HG03342 (cell line): Measurements from ENCODE around the gene TCERG1.
A peak's percentile ranks its signal among the peaks of the same experiment; 100 is the strongest.
"Not testable (repeated sequence)": the region's sequence is repeated elsewhere in the genome, so short reads cannot be mapped to it uniquely, and the experiment has no call there.

Experiments used
- ATAC-seq: cut with Tn5 transposase; IDR thresholded peaks from one replicate; pipeline ENCODE4 v1.9.1; 2021; ENCODE audit warnings: mild to moderate bottlenecking, moderate library complexity; ENCODE audit not compliant: unreplicated experiment

The TCERG1 gene

DNA sequence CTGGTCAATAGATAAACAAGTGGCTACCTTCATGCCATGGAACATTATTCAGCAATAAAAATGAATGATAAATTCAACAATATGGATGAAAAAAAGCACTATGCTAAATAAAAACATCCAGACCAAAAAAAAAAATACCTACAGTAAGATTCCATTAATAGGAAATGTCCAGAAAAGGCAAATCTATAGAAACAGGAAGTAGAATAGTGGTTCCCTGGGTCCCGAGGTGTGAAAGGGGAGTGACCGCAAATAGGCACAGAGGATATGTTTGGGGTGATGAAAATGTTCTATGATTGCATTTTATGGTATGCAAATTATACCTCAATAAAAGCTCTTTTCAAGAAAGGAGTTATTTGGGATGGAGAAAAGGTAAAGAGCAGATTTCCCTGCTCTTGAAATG is 72.4 kb downstream of the TCERG1 start:
- ATAC-seq: no peak

DNA sequence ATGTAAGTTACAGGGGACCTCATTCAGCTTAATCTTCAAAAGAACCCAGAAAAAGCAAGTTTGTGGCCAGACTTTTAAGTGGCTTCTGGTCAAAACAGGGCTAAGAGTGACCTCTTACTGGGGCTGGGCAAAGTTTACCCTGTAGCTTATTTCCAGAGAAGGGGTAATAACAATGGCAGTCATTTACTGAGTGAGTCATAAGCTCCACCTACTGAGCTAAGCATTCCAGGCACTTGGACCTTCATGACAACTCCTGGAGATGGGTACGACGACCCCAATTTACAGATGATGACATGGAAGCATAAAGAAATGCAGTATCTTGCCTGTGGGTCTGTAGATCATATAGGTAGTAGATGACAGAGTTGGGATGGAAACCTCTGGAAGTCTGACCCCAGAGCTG is 73.6 kb downstream of the TCERG1 start:
- ATAC-seq: no peak

DNA sequence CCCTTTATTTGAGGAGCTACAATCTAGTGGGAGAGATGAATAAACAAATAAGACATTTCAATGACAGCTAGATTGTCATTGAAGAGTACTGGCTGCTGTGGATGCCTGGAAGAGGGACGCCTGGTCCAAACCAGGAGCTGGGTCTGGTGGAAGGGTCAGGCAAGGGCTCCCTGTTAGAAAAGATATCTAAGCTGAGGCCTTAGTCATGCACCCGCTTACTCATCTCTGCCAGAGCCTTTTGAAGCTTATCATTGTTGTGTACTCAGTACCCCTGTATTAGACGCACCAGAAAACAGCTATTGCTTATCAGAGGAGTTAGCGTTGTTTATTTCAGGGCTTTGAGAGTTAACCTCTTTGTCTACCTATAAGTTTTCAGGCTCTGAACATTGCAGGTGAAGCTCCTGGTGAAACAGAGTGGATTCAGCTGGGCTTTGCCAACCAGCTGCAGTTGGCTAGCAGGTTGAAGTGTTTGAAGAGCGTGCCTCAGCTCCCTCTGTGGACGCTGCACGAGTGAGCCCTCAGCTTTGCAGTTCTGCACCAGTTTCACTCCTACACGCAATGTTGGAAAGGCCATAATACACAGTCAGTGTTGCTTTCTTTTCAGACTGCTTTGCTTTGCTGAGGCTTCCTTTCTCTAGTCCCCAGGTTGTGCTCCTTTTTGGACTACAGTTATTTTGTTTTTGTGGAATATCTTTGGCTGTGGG is 74.4 kb downstream of the TCERG1 start:
- ATAC-seq: no peak

DNA sequence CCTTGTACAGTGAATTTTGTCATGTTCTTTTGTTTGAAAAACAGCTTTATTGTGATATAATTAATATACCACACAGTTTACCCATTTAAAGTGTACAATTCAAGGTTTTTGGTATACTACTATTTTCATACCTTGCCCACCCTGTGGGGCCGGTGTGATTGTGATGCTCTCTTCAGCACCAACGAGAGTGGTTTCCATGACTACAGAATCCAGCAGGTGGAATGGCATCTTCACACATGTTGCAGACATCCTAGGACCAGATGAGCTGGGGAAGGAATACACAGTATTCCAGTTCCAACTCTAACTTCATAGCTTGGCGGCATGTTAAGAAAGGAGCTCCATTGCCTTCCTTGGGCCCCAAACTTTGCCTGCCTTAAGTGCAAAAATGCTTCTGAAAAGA is 76.6 kb downstream of the TCERG1 start:
- no peak for ATAC-seq

DNA sequence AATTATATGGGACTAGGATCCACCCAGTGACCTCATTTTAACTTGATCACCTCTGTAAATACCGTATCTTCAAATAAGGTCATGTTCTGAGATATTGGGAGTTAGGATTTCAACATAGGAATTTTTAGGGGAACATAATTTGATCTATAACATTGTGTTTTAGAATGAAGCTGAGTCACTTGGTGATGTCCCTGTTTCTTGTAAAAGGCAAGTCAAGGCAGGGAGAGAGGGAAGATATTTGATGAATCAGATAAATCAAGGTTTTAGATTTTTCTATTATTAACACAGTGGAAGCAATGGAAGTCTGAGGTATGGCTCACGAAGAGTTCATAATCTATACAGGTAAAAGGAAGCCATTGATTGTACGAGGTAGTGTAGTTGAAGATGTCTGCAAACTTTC is 80.7 kb downstream of the TCERG1 start:
- no peak for ATAC-seq

DNA sequence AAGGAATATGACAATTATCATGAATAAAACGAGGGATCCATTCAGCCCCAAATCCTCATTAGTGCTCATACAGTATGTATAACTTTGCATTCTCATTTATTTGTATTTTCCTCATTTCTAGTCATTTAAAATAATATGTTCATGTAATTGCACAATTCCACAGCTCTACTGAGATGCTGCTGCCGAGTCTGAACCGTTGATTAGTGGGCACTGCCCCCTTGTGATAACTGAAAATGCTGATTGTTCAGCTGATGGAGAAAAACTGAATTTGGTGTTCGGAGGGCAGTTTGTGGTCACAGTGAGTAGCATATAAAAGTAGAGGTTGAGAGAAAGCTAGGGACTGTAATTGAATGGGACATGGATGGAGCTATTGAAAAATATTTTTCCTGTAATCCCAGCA is 81.1 kb downstream of the TCERG1 start:
- no peak for ATAC-seq

DNA sequence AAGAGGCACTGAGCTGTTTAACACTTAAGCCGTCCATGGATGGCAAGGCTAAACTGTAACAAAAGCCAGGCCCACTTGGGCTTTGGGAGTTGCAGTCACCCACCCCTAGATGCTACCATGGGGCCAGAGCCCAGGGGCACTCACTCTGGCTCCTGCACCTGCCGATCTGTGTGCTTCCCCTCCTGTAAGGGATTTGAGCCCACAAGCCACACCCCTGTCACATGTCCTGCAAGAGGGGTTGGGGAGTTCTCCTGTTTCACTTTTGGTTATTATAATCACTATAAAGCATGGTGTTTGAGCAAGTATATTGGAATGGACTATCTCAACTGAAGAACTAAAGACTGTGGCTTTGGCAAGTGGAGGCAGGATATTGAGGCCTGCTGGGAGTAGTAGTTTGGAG is 82.9 kb downstream of the TCERG1 start:
- ATAC-seq: peak; percentile 62

DNA sequence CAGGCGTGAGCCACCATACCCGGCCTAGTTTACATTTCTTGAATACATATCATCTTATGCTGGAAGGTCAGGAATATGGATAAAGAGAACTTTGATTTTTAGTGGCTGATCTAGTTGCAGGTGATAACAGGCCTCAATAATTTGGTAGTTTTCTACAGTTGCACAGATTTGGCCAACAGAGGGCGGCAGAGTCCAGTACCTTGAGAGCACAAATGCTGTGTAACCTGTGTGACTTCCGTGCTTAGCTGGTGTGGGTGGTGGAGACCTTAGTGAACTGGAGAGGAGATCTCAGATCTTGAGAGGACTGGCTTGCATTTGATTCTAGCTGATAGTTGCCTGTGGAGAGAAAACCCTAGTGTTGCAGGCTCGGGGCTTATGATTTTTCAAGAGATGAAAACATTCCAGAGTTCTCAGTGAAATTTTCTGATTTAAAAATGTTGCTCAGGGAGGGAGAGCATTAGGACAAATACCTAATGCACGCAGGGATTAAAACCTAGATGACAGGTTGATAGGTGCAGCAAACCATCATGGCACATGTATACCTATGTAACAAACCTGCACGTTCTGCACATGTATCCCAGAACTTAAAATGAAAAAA is 86.2 kb downstream of the TCERG1 start:
- ATAC-seq: peak; percentile 91

DNA sequence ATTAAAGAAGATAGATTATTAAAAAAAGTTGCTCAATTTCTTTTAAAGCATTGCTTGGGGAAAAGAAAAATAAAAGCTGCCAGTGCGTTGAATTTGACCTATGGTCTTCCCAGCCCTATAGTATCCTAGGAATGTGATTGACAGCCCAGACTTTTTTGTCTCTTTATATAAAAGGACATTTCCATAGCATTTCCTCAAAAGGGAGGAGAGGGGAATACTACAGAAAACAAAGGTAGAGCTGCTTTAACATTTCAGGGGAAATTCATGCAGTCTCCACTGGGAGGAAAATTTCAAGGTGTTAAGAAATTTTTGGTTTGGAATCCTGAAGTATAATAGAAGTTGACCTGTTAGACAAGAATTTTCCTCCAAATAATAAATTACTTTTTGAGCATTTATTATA is 86.7 kb downstream of the TCERG1 start:
- no peak for ATAC-seq

DNA sequence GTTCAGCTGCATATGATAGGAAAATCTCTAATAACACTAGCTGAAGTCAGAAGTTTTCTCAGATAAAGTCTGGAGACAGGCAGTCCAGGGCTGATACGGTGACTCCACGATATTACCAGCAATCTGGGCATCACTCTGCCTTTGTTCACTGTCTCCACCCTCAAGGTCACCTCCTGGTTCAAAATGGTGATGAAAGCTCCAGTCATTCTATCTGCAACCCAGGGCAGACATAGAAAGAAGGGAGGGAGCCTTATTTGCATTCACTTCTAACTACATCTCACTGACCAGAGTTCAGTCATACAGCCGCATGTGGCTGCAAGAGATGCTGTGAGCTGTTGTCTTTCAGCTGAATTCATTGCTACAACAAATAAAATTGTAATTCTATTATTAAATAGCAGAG is 91.3 kb downstream of the TCERG1 start:
- no peak for ATAC-seq

DNA sequence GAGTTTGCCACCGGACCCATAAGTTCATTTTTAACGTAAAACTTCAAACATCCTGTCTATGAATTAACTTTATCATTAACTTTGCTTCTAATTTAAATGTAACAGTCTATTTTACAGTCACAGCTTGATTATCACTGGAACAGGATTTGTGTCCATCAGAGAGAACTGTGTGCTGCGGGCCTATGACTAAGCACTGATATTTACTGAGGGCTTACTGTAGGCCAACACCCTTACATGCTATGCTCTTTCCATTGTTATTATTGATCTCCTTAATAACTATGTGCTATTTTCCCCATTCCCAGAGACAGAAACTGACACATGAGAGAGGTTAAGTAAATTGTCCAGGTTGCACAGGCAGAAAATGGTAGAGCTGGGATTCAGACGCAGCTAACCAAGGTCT is 92.8 kb downstream of the TCERG1 start:
- no peak for ATAC-seq

DNA sequence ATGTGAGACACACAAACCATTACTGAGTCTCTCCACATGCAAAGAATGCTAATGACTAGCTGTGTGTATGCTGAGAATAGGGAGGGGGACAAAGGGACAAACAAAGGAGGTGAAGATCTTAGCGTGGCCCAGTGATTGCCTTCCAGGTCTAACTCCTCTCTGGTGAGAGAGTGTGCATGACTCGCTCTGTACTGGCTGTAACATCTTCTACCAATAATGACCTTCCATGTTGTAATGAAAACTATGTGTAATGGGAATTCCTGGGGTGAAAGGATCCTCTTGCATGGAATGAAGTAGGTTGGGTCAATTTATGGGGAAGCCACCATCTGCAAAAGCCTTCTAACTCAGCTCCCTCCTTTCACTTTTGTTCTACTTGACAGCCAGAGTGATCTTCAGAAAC is 93.3 kb downstream of the TCERG1 start:
- no peak for ATAC-seq

DNA sequence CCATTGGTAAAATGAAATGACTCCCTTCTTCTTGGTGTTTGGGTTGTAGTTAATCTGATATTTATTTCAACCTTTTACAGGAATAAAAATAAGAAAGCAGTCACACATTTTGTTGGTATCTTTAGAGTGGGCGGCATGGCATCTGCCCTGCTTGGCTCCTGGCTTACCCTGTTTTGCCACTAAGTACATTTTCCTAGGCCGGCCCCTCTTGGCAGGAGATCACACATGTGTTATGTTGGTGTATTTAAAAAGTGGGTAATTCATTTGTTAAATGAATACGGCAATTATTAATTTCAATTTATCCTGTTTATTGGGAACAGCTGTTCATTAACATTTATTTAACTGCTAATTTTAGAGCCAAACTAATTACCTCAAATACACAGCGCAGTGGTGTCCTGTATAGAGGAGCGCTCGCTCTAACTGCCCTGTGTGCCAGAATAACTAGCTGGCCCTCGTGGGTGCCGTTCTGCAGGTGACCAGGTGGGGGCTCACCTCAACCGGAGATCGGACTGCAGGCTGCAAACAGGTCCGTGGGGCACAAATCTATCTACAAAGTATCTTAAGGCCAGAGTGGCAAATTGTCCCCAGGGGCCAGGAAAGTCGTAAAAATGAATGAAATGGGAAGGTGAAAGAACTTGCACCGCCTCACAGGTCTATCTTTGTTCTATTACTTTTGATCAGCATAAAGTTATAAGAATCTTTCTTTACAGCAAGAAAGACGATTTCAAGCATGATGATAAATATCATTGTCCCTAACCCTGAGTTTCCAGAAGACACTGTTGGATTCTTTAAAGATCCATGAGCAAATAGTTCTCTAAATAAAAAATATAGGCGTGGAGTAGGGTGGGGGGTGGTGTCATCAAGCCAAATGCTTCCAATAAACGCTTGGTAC is 95.1 kb downstream of the TCERG1 start:
- peak; percentile 100 for ATAC-seq

DNA sequence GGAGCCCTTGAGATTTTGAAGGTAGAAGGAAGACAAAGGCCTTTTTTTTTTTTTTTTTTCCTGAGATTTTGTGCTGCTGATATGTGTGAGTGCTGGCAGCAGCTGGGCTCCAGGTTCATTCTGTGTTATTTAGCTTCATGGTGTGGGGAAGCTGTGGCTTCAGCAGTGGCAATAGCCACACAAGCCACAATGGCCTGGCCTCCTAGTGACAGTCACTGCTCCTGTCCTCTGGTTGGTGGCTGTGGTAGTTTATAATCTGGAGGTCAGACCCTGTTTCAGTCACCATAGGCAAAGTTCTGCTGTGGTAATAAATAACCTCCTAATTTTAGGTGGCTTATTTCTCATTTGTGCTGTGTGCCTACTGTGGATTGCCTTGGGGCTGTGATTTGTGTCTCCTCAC is 97.1 kb downstream of the TCERG1 start:
- no peak for ATAC-seq

DNA sequence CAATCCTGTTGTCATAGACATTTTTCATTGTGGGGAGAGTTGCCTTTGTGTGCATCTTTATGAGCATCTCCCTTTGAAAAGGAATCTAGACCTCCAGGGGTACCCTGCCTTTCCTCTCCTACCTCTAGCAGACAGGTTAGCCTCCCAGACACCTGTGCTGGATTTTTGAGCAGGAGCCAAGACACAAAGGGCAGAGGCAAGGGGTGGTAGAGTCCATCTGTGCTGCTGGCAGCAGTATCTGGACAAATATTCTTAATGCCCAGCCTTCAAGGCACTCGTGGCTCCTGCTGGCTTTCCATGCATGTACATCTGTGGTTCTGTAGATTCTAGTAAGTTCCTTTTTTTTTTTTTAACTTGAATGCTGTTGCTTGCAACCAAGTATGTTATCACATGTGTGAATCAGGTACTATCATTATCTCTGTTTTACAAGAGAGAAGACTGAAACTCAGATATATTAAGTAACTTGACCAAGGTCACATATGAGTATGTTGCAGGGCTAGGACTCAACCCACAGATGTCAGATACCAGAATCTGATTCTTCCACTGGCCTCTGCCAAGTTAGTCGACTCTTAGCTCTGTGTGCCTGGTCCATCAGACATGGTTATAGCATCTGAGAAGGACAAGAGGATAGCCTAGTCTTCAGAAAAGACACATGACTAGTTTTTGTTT is 101.8 kb downstream of the TCERG1 start:
- ATAC-seq: no peak

DNA sequence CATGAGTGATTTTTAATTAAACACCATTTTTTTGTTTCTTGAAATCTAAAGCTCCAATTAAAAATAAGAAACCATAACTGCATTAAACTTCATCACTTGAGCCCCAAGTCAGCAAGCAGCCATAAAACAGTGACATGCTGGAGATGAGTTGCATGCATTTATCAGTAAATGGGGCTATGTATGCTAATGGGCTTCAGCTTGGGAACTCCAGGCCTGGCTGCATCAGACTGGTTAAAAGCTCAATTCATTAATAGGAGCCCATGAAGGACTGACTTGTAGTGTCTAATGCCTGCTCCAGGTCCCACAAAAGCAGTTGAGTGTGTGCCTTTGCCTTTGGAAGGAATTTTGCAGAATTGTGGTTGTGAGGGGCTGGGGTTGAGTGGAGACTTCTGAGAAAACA is 102.5 kb downstream of the TCERG1 start:
- ATAC-seq: no peak

DNA sequence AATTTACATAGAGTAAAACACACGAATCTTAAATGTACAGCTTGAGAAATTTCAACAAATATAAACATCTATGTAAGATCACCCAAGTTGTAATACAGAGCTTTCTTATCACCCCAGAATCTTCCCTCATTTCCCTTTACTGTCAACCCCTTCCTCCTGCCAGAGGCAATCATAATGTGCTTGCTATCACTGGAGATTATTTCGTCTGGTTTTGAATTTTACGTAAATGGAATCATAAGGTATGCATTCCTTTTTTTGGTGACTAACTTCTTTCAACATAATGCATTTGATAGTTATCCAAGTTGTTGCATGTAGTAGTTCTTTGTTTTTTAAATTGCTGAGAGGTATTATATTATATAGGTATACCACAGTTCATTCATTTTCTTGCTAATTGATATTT is 106.3 kb downstream of the TCERG1 start:
- ATAC-seq: no peak

DNA sequence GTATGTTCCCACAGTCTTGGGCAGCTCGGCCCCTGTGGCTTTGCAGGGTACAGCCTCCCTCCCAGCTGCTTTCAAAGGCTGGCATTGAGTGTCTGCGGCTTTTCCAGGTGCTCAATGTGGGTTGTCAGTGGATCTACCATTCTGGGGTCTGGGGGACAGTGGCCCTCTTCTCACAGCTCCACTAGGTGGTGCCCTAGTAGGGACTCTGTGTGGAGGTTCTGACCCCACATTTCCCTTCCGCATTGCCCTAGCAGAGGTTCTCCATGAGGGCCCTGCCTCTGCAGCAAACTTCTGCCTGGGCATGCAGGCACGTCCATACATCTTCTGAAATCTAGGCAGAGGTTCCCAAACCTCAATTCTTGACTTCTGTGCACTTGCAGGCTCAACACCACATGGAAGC is 109.8 kb downstream of the TCERG1 start:
- ATAC-seq: not testable (repeated sequence)

DNA sequence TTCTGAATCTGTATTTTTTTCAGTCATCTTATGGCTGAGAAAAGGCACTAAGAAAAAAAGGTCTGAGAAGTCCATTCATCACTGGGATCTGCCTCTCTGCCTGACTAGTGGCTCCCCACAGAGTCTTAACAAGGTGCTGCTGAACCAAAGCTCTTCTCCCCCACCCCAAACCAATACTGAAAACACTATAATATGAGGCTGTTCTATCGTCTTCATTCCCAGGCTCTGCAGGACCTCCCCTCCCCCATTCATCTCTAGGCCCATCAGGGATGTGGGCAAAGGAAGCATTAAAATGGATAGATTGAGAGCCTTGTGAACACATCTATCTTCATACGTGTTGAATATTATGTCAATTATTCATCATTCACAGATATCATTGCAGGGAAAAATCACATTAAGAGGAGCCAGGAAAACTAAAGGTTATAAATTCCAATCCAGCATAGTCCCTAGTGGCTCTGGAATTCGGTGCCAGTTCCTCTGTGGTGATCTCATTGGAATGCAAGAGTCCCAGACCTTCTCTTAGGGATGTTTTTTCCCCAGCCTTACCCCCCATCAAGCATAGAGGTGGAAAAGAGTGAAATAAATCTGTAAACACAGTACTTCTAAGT is 113.2 kb downstream of the TCERG1 start:
- no peak for ATAC-seq
